GM12873 (cell line): ENCODE results near the gene PYDC2.

Experiments used
- CTCF ChIP-seq: IDR thresholded peaks from 2 replicates; pipeline ENCODE4 v1.5.1; 2012; ENCODE audit warnings: low read depth, mild to moderate bottlenecking, moderate library complexity, low read length, control low read depth; ENCODE audit not compliant: insufficient read depth; ENCODE audit errors: missing control alignments

The PYDC2 gene

GRCh38 chr3:191460360-191460759, 603 bp upstream of the PYDC2 start:
- TF ChIP-seq CTCF = no peak

DNA sequence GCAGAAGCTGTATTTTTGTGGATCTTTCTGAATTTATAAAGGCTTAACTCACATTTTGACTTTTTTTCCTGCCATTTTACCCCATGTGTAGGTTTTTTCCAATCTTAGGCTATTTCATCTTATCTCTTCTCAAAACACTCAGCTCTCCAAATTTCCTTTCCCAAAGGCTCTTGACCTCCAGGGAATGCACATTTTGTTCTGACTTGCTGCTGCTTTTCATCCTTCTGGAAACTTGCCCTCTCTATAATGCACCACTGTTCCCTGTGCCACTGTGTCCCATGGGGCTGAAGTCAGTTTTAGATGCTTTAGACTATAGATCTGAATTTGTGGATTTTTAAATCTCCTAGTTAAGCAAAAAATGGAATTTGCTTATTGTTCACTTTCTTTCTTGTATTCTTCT, 9.1 kb downstream of the PYDC2 start:
- TF ChIP-seq CTCF = no peak

DNA sequence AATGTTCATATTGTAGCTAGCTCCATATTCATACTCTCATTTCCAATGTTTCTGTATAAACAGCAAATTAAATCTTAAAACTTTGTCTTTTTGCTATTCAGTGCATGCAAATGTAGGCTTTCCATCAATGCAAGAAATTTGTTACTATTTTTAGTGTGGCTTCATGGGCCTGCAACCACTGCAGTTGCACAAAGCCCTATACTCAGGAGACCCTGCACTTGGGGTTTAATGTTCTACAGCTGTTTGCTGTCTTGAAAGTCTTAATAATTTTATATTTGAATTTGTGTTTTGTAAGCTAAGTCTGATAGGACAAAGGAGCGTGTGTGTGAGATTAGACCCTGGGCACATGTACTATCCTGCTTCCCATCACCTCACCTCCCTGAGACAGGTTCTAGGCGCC, 9.6 kb downstream of the PYDC2 start:
- TF ChIP-seq CTCF = no peak

DNA sequence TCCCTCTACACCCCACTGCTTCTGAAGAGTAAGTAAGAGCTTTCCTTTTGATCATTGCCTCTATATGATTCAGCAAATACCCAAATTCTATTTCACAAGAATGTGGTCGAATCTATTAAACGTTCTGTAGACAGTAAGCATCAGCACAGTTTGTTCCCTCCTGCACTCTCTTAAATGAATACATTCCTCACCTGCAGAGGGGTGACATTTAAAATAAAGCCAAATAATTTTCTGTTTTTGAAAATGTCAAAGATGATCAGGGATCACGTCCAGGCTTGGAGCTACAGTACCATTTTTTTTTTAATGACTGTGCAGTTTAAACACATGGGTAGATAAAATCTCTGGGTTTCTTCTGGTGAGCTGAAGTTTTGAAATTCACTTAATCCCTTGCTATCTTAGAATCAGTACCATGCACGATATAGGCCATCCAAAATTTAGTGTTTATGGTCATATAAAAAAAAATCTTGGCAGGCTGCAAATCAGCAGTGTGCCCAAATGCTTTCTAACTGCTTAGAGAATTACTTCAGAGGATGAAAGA, 12.8 kb downstream of the PYDC2 start:
- TF ChIP-seq CTCF = no peak

GRCh38 chr3:191476066-191476772, 15.3 kb downstream of the PYDC2 start:
- no peak for TF ChIP-seq CTCF

DNA sequence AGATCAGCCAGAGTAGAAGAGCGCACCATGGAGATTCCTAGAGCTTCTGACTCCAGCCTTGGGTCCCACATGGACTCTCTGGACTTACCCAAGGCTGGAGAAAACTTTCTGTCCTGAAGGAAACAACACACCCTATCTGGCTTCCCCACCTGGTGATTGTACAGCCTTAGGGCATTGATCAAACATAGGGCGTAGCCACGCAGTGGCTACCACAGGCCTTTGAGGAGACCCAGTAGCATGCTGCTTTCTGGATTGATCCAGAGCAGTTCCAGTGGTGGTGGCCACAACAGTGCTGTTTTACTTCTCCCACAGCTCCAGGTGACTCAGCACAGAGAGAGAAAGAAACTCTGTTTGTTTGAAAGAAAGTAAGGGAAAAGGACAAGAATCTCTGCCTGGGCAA, 23.5 kb downstream of the PYDC2 start:
- TF ChIP-seq CTCF = no peak

- TF ChIP-seq CTCF = no peak
Observed at GRCh38 chr3:191492601-191493000, 31.6 kb downstream of the PYDC2 start.
